ENCODE data around the gene PADI6.

Gene PADI6

GRCh38 chr1:17441265-17441992 lies 69.4 kb downstream of the PADI6 start:
- peaks cover 7% of the 10 kb centered on the region; the same call in 1 of the 2 replicates for H3K27me3 ChIP-seq (ENCODE audit: control insufficient read depth, insufficient read depth, low read length)
- peaks cover 1% of the 10 kb centered on the region; the same call in 1 of the 2 replicates for H3K36me3 ChIP-seq (ENCODE audit: control insufficient read depth, insufficient read depth, low read length)
- DNase-seq (ENCODE audit: low read depth, low spot score) = no peak
- no peak overlapping the region for H3K27ac ChIP-seq (ENCODE audit: low read length)
- H3K4me1 ChIP-seq (ENCODE audit: control insufficient read depth, insufficient read depth, low read length) = peaks cover 9% of the 10 kb centered on the region
- no CpG with 5 or more reads among the region's 10 CpGs for WGBS (ENCODE audit: insufficient coverage, insufficient read length)
- no peaks in the 10 kb centered on the region for H3K9me3 ChIP-seq (ENCODE audit: control insufficient read depth, insufficient read depth, low read length)
- no peak overlapping the region for H3K4me3 ChIP-seq (ENCODE audit: low read length)

GRCh38 chr1:17441993-17442357 lies 70.0 kb downstream of the PADI6 start:
- Histone ChIP-seq H3K4me1 (ENCODE audit: control insufficient read depth, insufficient read depth, low read length) (peaks cover 8% of the 10 kb centered on the region), H3K4me3 (ENCODE audit: low read length) (no peak overlapping the region), H3K9me3 (ENCODE audit: control insufficient read depth, insufficient read depth, low read length) (no peaks in the 10 kb centered on the region), H3K27me3 (ENCODE audit: control insufficient read depth, insufficient read depth, low read length) (peaks cover 7% of the 10 kb centered on the region; the same call in 1 of the 2 replicates), H3K36me3 (ENCODE audit: control insufficient read depth, insufficient read depth, low read length) (no peaks in the 10 kb centered on the region), H3K27ac (ENCODE audit: low read length) (no peak overlapping the region)
- DNase-seq (ENCODE audit: low read depth, low spot score) = no peak
- WGBS (ENCODE audit: insufficient coverage, insufficient read length) = no CpG with 5 or more reads among the region's 4 CpGs

- H3K4me1 ChIP-seq (ENCODE audit: control insufficient read depth, insufficient read depth, low read length) = peaks cover 8% of the 10 kb centered on the region
- no peak overlapping the region for H3K4me3 ChIP-seq (ENCODE audit: low read length)
- no peak for DNase-seq (ENCODE audit: low read depth, low spot score)
- peaks cover 8% of the 10 kb centered on the region; the same call in 1 of the 2 replicates for H3K27me3 ChIP-seq (ENCODE audit: control insufficient read depth, insufficient read depth, low read length)
- no CpG with 5 or more reads among the region's 6 CpGs for WGBS (ENCODE audit: insufficient coverage, insufficient read length)
- no peaks in the 10 kb centered on the region for H3K9me3 ChIP-seq (ENCODE audit: control insufficient read depth, insufficient read depth, low read length)
- H3K36me3 ChIP-seq (ENCODE audit: control insufficient read depth, insufficient read depth, low read length) = no peaks in the 10 kb centered on the region
- no peak overlapping the region for H3K27ac ChIP-seq (ENCODE audit: low read length)
Observed at GRCh38 chr1:17442841-17443240, 70.8 kb downstream of the PADI6 start.

GRCh38 chr1:17447501-17447992 lies 75.6 kb downstream of the PADI6 start:
- H3K27me3 ChIP-seq (ENCODE audit: control insufficient read depth, insufficient read depth, low read length) = 0 out of 2 replicates have a peak, but pooled peaks cover 1% of the 10 kb centered on the region
- H3K36me3 ChIP-seq (ENCODE audit: control insufficient read depth, insufficient read depth, low read length) = no peaks in the 10 kb centered on the region
- H3K27ac ChIP-seq (ENCODE audit: low read length) = no peak overlapping the region
- no peak for DNase-seq (ENCODE audit: low read depth, low spot score)
- H3K4me1 ChIP-seq (ENCODE audit: control insufficient read depth, insufficient read depth, low read length) = no peaks in the 10 kb centered on the region
- WGBS (ENCODE audit: insufficient coverage, insufficient read length) = no CpG with 5 or more reads among the region's 12 CpGs
- no peaks in the 10 kb centered on the region for H3K9me3 ChIP-seq (ENCODE audit: control insufficient read depth, insufficient read depth, low read length)
- no peak overlapping the region for H3K4me3 ChIP-seq (ENCODE audit: low read length)
